HepG2 (cell line): ENCODE measurements around the gene MYH9. TPM values are rescaled to one million over a fixed set of nuclear protein-coding genes. Genes with fewer than 3 reads are reported as not detected.

Experiments
- CHCHD3 ChIP-seq: sonication (generic); formaldehyde crosslinking; IDR thresholded peaks from 2 replicates; pipeline ENCODE4 v1.8.0; 2022; ENCODE audit warnings: mild to moderate bottlenecking, missing genetic modification reagents, moderate library complexity
- KIAA2018 ChIP-seq: sonication (generic); formaldehyde crosslinking; IDR thresholded peaks from 2 replicates; pipeline ENCODE4 v1.5.0; 2020; ENCODE audit warnings: mild to moderate bottlenecking, missing genetic modification reagents, borderline replicate concordance
- MLXIP ChIP-seq: sonication (generic); formaldehyde crosslinking; IDR thresholded peaks from 2 replicates; pipeline ENCODE4 v1.9.0; 2021; ENCODE audit warnings: missing genetic modification reagents, borderline replicate concordance
- NFE2L1 ChIP-seq: sonication (generic); formaldehyde crosslinking; IDR thresholded peaks from 2 replicates; pipeline ENCODE4 v1.4.0; 2020; ENCODE audit warnings: missing genetic modification reagents, mild to moderate bottlenecking, borderline replicate concordance
- STAT6 ChIP-seq: sonication (generic); formaldehyde crosslinking; IDR thresholded peaks from 2 replicates; pipeline ENCODE4 v1.4.0; 2020; ENCODE audit warnings: missing genetic modification reagents, mild to moderate bottlenecking, borderline replicate concordance
- UBTF ChIP-seq: sonication (generic); formaldehyde crosslinking; IDR thresholded peaks from 2 replicates; pipeline ENCODE4 v1.4.0; 2020; ENCODE audit warnings: mild to moderate bottlenecking, missing genetic modification reagents
- ZFP41 ChIP-seq: sonication (generic); formaldehyde crosslinking; IDR thresholded peaks from 2 replicates; pipeline ENCODE4 v1.4.0; 2020; ENCODE audit warnings: mild to moderate bottlenecking, missing genetic modification reagents, borderline replicate concordance
- ZNF326 ChIP-seq: sonication (generic); formaldehyde crosslinking; IDR thresholded peaks from 2 replicates; pipeline ENCODE4 v1.4.0; 2020; ENCODE audit warnings: missing genetic modification reagents, borderline replicate concordance
- polyA plus RNA-seq, 8 experiments: library from polyadenylated mRNA; depleted of rRNA in 3 of 8; stranded (reverse) in 7 of 8; unstranded in 1 of 8; fragments of >200 nt; fragmentation: Illumina TruSeq in 4 of 8; extraction: Trizol in 4 of 8; gene quantifications; 2 replicates each; pipeline versions ENCODE4 v1.2.1 to v1.2.3, GENCODE V29; 2011 to 2016; ENCODE audit warnings: low read depth in 4 of 8, missing spikeins in 1 of 8, mixed read lengths in 1 of 8; ENCODE audit not compliant: insufficient read depth in 1 of 8
- total RNA-seq, 5 experiments: library from RNA; depleted of rRNA; stranded (reverse); fragments of >200 nt; fragmentation: Illumina TruSeq; extraction: Trizol; gene quantifications; 2 replicates each; pipeline ENCODE4 v1.2.3, GENCODE V29; 2016; ENCODE audit warnings: low read depth in 1 of 5

The MYH9 gene
- total and polyA plus RNA-seq, 2 of the 13 experiments (the other 11 are each of a cell fraction or from before 2014, with no cell fraction given): 50.7 to 98.5 TPM

- TF ChIP-seq KIAA2018 (CRISPR knock-in tag) (no peak), STAT6 (CRISPR knock-in tag) (no peak), ZFP41 (no peak), ZNF326 (no peak), MLXIP (CRISPR knock-in tag) (no peak), UBTF (CRISPR knock-in tag) (peak; percentile 57), CHCHD3 (CRISPR knock-in tag) (no peak), NFE2L1 (CRISPR knock-in tag) (no peak)
Observed at GRCh38 chr22:36433318-36434231, 45.8 kb upstream of the MYH9 start (continued).
